GM21515 (cell line): ENCODE measurements around the gene LANCL3.
"Not testable (repeated sequence)": the region's sequence is repeated elsewhere in the genome, so short reads cannot be mapped to it uniquely, and the experiment has no call there.

Experiments used
- ATAC-seq: cut with Tn5 transposase; IDR thresholded peaks from one replicate; pipeline ENCODE4 v1.9.1; 2021; ENCODE audit not compliant: unreplicated experiment

Gene LANCL3

GRCh38 chrX:37613933-37614332 is 42.5 kb downstream of the LANCL3 start:
- ATAC-seq = no peak

GRCh38 chrX:37627602-37628001 is 56.1 kb downstream of the LANCL3 start:
- no peak for ATAC-seq

- no peak for ATAC-seq
Measured at GRCh38 chrX:37638047-37638446, 66.6 kb downstream of the LANCL3 start.

- ATAC-seq = no peak
Measured at GRCh38 chrX:37640142-37640541, 68.7 kb downstream of the LANCL3 start.

GRCh38 chrX:37641859-37642258 is 70.4 kb downstream of the LANCL3 start:
- no peak for ATAC-seq

GRCh38 chrX:37644381-37645305 is 73.2 kb downstream of the LANCL3 start:
- no peak for ATAC-seq

- no peak for ATAC-seq
Measured at GRCh38 chrX:37646254-37646653, 74.8 kb downstream of the LANCL3 start.

GRCh38 chrX:37650879-37651278 is 79.4 kb downstream of the LANCL3 start:
- ATAC-seq = not testable (repeated sequence)

- ATAC-seq = no peak
Measured at GRCh38 chrX:37651921-37652452, 80.5 kb downstream of the LANCL3 start.

GRCh38 chrX:37652589-37653231 is 81.2 kb downstream of the LANCL3 start:
- no peak for ATAC-seq

GRCh38 chrX:37653397-37654085 is 82.1 kb downstream of the LANCL3 start:
- ATAC-seq = no peak

- ATAC-seq = no peak
Measured at GRCh38 chrX:37658343-37659030, 87.0 kb downstream of the LANCL3 start.

- ATAC-seq = no peak
Measured at GRCh38 chrX:37659047-37659446, 87.6 kb downstream of the LANCL3 start.

- ATAC-seq = no peak
Measured at GRCh38 chrX:37662181-37662580, 90.7 kb downstream of the LANCL3 start.

GRCh38 chrX:37666516-37666915 is 95.1 kb downstream of the LANCL3 start:
- ATAC-seq = no peak

- ATAC-seq = no peak
Measured at GRCh38 chrX:37667141-37667540, 95.7 kb downstream of the LANCL3 start.

GRCh38 chrX:37672563-37672962 is 101.1 kb downstream of the LANCL3 start:
- ATAC-seq = no peak

GRCh38 chrX:37676811-37677210 is 105.3 kb downstream of the LANCL3 start:
- no peak for ATAC-seq

GRCh38 chrX:37677243-37677642 is 105.8 kb downstream of the LANCL3 start:
- peak; percentile 22 for ATAC-seq

- ATAC-seq = peak; percentile 82
Measured at GRCh38 chrX:37677765-37678164, 106.3 kb downstream of the LANCL3 start.

- no peak for ATAC-seq
Measured at GRCh38 chrX:37678574-37678973, 107.1 kb downstream of the LANCL3 start.
